Measurements from ENCODE around the gene SAG. TPM values are rescaled to one million over a fixed set of nuclear protein-coding genes. Genes with fewer than 3 reads are reported as not detected.

The SAG gene
- total and polyA plus RNA-seq, 7 donors = not detected

DNA sequence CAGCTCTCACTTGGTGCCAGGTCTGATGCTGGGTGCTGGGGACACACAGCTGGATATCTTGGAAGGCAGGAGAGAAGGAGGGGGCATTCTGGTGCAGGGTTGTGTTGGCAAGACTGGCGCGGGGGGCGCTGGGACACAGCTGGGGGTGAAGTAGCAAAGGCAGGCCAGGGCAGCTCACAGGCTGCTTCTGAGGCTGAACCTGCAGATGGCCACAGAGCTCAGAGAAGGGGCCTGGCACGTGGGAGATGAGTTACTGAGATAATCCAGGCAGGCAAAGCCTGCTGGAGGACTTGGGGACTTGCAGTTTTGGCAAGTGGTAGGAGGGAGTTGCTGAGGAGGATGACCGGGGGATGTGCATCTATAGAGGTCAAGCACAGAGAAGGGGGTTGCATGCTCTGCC lies 30.4 kb downstream of the SAG start:
- Histone ChIP-seq H3K4me1 (no peaks in the 10 kb centered on the region), H3K27ac (no peak overlapping the region), H3K9me3 (no peaks in the 10 kb centered on the region), H3K27me3 (no peaks in the 10 kb centered on the region), H3K36me3 (no peaks in the 10 kb centered on the region), H3K4me3 (no peak overlapping the region)
- TF ChIP-seq POLR2AphosphoS5 (IDR thresholded peaks at IDR 0.05) (no peak), EP300 (IDR thresholded peaks at IDR 0.05) (no peak), POLR2A (IDR thresholded peaks at IDR 0.05) (no peak)
- TF ChIP-seq, protein P1, sequence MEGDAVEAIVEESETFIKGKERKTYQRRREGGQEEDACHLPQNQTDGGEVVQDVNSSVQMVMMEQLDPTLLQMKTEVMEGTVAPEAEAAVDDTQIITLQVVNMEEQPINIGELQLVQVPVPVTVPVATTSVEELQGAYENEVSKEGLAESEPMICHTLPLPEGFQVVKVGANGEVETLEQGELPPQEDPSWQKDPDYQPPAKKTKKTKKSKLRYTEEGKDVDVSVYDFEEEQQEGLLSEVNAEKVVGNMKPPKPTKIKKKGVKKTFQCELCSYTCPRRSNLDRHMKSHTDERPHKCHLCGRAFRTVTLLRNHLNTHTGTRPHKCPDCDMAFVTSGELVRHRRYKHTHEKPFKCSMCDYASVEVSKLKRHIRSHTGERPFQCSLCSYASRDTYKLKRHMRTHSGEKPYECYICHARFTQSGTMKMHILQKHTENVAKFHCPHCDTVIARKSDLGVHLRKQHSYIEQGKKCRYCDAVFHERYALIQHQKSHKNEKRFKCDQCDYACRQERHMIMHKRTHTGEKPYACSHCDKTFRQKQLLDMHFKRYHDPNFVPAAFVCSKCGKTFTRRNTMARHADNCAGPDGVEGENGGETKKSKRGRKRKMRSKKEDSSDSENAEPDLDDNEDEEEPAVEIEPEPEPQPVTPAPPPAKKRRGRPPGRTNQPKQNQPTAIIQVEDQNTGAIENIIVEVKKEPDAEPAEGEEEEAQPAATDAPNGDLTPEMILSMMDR (IDR thresholded peaks at IDR 0.05) = no peak
- no peak for DNase-seq
- intact Hi-C loops (cut with DNase I) = no loop called here
- 84 to 93% methylated on average over 5 of the region's 5 CpGs for WGBS, 2 donors

DNA sequence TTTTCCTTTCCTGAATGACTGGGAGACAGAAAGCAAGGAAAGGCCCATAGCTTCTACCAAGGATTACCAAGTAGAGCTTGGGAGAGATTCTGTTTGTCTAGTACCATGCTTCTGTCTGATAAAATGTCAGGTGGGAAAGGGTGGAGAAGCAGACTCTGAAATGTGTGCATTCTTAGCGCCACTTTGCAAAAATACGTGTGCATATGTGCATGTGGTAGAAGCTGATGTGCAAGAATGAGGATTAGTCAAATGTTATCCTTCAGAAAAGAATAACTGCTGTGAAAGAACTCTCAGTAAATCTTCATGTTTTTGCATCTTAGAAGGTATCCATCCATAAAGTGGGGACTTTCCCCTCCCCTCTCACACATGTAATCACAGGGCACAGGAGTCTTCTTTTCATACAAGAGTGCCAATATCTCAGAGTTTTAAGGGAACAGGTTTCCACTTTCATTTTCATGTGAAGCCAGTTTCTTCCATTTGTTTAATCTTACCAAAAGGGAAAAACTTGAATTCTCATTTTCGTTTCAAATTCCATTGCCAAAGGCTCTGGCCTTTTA lies 31.3 kb downstream of the SAG start:
- Histone ChIP-seq H3K27me3 (no peaks in the 10 kb centered on the region), H3K36me3 (no peaks in the 10 kb centered on the region), H3K4me3 (no peak overlapping the region), H3K9me3 (no peaks in the 10 kb centered on the region), H3K27ac (no peak overlapping the region), H3K4me1 (no peaks in the 10 kb centered on the region)
- TF ChIP-seq, protein P1 (IDR thresholded peaks at IDR 0.05) = no peak
- no peak for TF ChIP-seq EP300 (IDR thresholded peaks at IDR 0.05)
- no peak for TF ChIP-seq POLR2A (IDR thresholded peaks at IDR 0.05)
- TF ChIP-seq POLR2AphosphoS5 (IDR thresholded peaks at IDR 0.05) = no peak
- 75 to 82% methylated on average over 3 of the region's 3 CpGs for WGBS, 2 donors
- no peak for DNase-seq
- intact Hi-C loops (cut with DNase I) = no loop called here

DNA sequence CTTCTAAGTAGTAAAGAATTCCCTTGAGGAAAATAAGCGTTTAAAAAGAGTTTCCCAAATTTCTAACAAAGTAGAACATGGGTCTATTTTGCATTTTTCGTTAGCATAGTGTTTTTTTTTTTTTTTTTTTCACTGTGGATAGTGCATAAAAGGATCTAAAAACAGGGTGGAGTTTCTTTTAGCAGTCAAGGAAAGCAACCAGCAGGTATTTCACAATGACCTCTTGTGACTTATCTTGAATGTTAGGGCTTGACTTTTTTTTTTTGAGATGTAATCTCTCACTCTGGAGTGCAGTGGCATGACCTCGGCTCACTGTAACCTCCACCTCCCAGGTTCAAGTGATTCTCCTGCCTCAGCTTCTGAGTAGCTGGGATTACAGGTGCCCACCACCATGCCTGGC lies 31.8 kb downstream of the SAG start:
- no peak for TF ChIP-seq POLR2A (IDR thresholded peaks at IDR 0.05)
- no peak for TF ChIP-seq POLR2AphosphoS5 (IDR thresholded peaks at IDR 0.05)
- no peak for TF ChIP-seq EP300 (IDR thresholded peaks at IDR 0.05)
- TF ChIP-seq, protein P1 (IDR thresholded peaks at IDR 0.05) = no peak
- intact Hi-C loops (cut with DNase I) = no loop called here

DNA sequence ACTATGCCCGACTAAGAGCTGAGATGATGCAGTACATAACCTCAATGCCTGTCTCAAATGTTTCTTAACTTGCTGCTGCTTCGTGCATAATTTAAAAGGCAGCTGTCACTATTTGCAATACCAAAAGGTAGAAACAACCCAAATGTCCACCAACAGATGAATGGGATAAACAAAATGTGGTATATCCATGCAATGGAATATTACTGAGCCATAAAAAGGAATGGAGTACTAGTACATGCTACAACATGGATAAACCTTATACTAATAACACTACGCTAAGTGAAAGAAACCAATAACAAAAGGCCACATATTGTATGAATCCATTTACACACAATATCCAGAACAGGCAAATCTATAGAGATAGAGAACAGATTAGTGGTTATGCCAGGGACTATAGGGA lies 33.7 kb downstream of the SAG start:
- Histone ChIP-seq H3K36me3 (no peaks in the 10 kb centered on the region), H3K4me3 (no peak overlapping the region), H3K4me1 (no peaks in the 10 kb centered on the region), H3K9me3 (no peaks in the 10 kb centered on the region), H3K27ac (no peak overlapping the region), H3K27me3 (no peaks in the 10 kb centered on the region)
- intact Hi-C loops (cut with DNase I) = no loop called here
- DNase-seq = no peak
- no peak for TF ChIP-seq EP300 (IDR thresholded peaks at IDR 0.05)
- TF ChIP-seq POLR2AphosphoS5 (IDR thresholded peaks at IDR 0.05) = no peak
- no peak for TF ChIP-seq POLR2A (IDR thresholded peaks at IDR 0.05)
- TF ChIP-seq, protein P1 (IDR thresholded peaks at IDR 0.05) = no peak
- WGBS, 2 donors = 97 to 98% methylated on average over 3 of the region's 3 CpGs

More for the DNA sequence above, 31.8 kb downstream of the SAG start:
- DNase-seq = no peak
- 28 to 38% methylated on average over 3 of the region's 3 CpGs for WGBS, 2 donors
- Histone ChIP-seq H3K36me3 (no peaks in the 10 kb centered on the region), H3K27ac (no peak overlapping the region), H3K4me1 (no peaks in the 10 kb centered on the region), H3K4me3 (no peak overlapping the region), H3K9me3 (no peaks in the 10 kb centered on the region), H3K27me3 (no peaks in the 10 kb centered on the region)

DNA sequence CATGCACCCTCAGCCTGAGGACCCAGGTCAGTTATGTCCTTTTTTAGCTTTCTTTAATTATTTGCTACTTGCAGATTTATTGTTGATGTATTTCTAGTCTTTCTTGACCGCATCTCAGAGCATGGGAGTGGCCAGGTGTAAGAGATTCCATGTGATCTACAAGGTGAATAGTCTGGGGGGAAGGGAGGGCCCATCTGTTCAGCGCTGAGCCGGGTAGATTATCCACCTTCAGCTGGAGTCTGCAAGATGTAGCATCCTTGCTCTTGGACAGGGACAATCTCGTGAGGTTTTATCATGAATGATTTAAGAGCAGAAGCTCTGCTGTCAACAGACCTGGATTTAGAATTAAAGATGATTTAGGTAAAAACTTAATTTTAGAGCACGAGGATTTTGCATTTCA lies 34.7 kb downstream of the SAG start:
- WGBS, 2 donors = 81 to 89% methylated on average over 5 of the region's 5 CpGs
- intact Hi-C loops (cut with DNase I) = no loop called here
- no peak overlapping the region for H3K4me3 ChIP-seq
- H3K9me3 ChIP-seq = no peaks in the 10 kb centered on the region
- no peak overlapping the region for H3K27ac ChIP-seq
- no peaks in the 10 kb centered on the region for H3K27me3 ChIP-seq
- DNase-seq = no peak
- H3K4me1 ChIP-seq = no peaks in the 10 kb centered on the region
- H3K36me3 ChIP-seq = no peaks in the 10 kb centered on the region
- TF ChIP-seq POLR2AphosphoS5 (IDR thresholded peaks at IDR 0.05) (no peak), POLR2A (IDR thresholded peaks at IDR 0.05) (no peak), EP300 (IDR thresholded peaks at IDR 0.05) (no peak)
- TF ChIP-seq, protein P1 (IDR thresholded peaks at IDR 0.05) = no peak
